Osteocyte (in vitro differentiated cells): ENCODE measurements around the gene CACNA1D. TPM values are rescaled to one million over a fixed set of nuclear protein-coding genes. Genes with fewer than 3 reads are reported as not detected.

Experiments used
- DNase-seq: peaks from one replicate; pipeline ENCODE4 v3.0.0; 2021; ENCODE audit warnings: mixed read lengths; ENCODE audit not compliant: unreplicated experiment; ENCODE audit errors: extremely low spot score
- H3K27ac Mint-ChIP-seq: one replicate; pipeline ENCODE4 v1.8.0; 2021; ENCODE audit warnings: mild to moderate bottlenecking, mixed read lengths; ENCODE audit not compliant: unreplicated experiment
- H3K27me3 Mint-ChIP-seq: one replicate; pipeline ENCODE4 v1.8.0; 2021; ENCODE audit warnings: mixed read lengths; ENCODE audit not compliant: unreplicated experiment
- H3K36me3 Mint-ChIP-seq: one replicate; pipeline ENCODE4 v1.8.0; 2021; ENCODE audit warnings: mixed read lengths; ENCODE audit not compliant: unreplicated experiment
- H3K4me1 Mint-ChIP-seq: one replicate; pipeline ENCODE4 v1.8.0; 2021; ENCODE audit warnings: mixed read lengths; ENCODE audit not compliant: unreplicated experiment
- H3K4me3 Mint-ChIP-seq: one replicate; pipeline ENCODE4 v1.8.0; 2021; ENCODE audit warnings: mild to moderate bottlenecking, moderate library complexity, mixed read lengths; ENCODE audit not compliant: unreplicated experiment
- H3K9me3 Mint-ChIP-seq: one replicate; pipeline ENCODE4 v1.8.0; 2021; ENCODE audit warnings: mixed read lengths; ENCODE audit not compliant: unreplicated experiment
- CTCF ChIP-seq: fragments of 200-600 bp; sonication (generic); IDR thresholded peaks from 2 replicates; pipeline ENCODE4 v1.5.0; 2021; ENCODE audit warnings: antibody characterized with exemption, mild to moderate bottlenecking, moderate library complexity
- total RNA-seq: library from RNA; stranded (reverse); gene quantifications from 2 replicates; pipeline ENCODE4 v1.2.1, GENCODE V29; 2021

CACNA1D gene
- total RNA-seq, 1 donor from 2014 or later = 0.48 TPM

- peaks cover 54% of the 10 kb centered on the region for H3K27me3 Mint-ChIP-seq
- DNase-seq = no peak
- no peaks in the 10 kb centered on the region for H3K36me3 Mint-ChIP-seq
- H3K4me1 Mint-ChIP-seq = peaks cover 3% of the 10 kb centered on the region
- H3K9me3 Mint-ChIP-seq = no peaks in the 10 kb centered on the region
- TF ChIP-seq CTCF = no peak
- no peak overlapping the region for H3K27ac Mint-ChIP-seq
- no peak overlapping the region for H3K4me3 Mint-ChIP-seq
These were observed 4.5 kb upstream of the CACNA1D start for GRCh38 chr3:53489787-53490458.

GRCh38 chr3:53490459-53490968 is 3.9 kb upstream of the CACNA1D start:
- Mint-ChIP-seq H3K4me3 (no peak overlapping the region), H3K9me3 (no peaks in the 10 kb centered on the region), H3K27ac (no peak overlapping the region), H3K27me3 (peaks cover 56% of the 10 kb centered on the region), H3K36me3 (no peaks in the 10 kb centered on the region), H3K4me1 (peaks cover 6% of the 10 kb centered on the region)
- no peak for DNase-seq
- TF ChIP-seq CTCF = no peak

GRCh38 chr3:53491276-53491675 is 3.1 kb upstream of the CACNA1D start:
- no peak for TF ChIP-seq CTCF
- no peak overlapping the region for H3K27ac Mint-ChIP-seq
- H3K9me3 Mint-ChIP-seq = no peaks in the 10 kb centered on the region
- H3K27me3 Mint-ChIP-seq = peaks cover 58% of the 10 kb centered on the region
- peaks cover 9% of the 10 kb centered on the region for H3K4me1 Mint-ChIP-seq
- no peaks in the 10 kb centered on the region for H3K36me3 Mint-ChIP-seq
- no peak for DNase-seq
- H3K4me3 Mint-ChIP-seq = no peak overlapping the region

GRCh38 chr3:53493595-53493962 is 832 bp upstream of the CACNA1D start:
- Mint-ChIP-seq H3K27ac (no peak overlapping the region), H3K36me3 (no peaks in the 10 kb centered on the region), H3K9me3 (no peaks in the 10 kb centered on the region), H3K4me3 (peak overlapping the region; percentile 56), H3K4me1 (peaks cover 9% of the 10 kb centered on the region), H3K27me3 (peaks cover 67% of the 10 kb centered on the region)
- no peak for DNase-seq
- no peak for TF ChIP-seq CTCF

- Mint-ChIP-seq H3K9me3 (no peaks in the 10 kb centered on the region), H3K27ac (no peak overlapping the region), H3K4me1 (peaks cover 9% of the 10 kb centered on the region), H3K36me3 (no peaks in the 10 kb centered on the region), H3K27me3 (peaks cover 64% of the 10 kb centered on the region), H3K4me3 (peak overlapping the region; percentile 64)
- no peak for DNase-seq
- no peak for TF ChIP-seq CTCF
These were observed 722 bp downstream of the CACNA1D start for GRCh38 chr3:53495146-53495519.
